Measurements from ENCODE around the gene DNAJC18. TPM values are rescaled to one million over a fixed set of nuclear protein-coding genes. Genes with fewer than 3 reads are reported as not detected.
"Not testable (repeated sequence)": the region's sequence is repeated elsewhere in the genome, so short reads cannot be mapped to it uniquely, and the experiment has no call there.

Gene DNAJC18
- total RNA-seq, 1 donor from 2014 or later, result 27.0 TPM

GRCh38 chr5:139388198-139388821, 51.0 kb downstream of the DNAJC18 start:
- DNase-seq (ENCODE audit: low spot score), result peak; percentile 60
- Mint-ChIP-seq H3K4me3 (ENCODE audit: unreplicated experiment) (no peak overlapping the region), H3K4me1 (ENCODE audit: low read depth) (peaks cover 16% of the 10 kb centered on the region), H3K27me3 (ENCODE audit: low read depth) (no peaks in the 10 kb centered on the region), H3K36me3 (ENCODE audit: low read depth) (peaks cover 1% of the 10 kb centered on the region), H3K27ac (ENCODE audit: unreplicated experiment) (no peak overlapping the region), H3K9me3 (ENCODE audit: low read depth) (no peaks in the 10 kb centered on the region)
- TF ChIP-seq CTCF (IDR thresholded peaks at IDR 0.05), result no peak

GRCh38 chr5:139387611-139388197, 51.6 kb downstream of the DNAJC18 start:
- H3K9me3 Mint-ChIP-seq (ENCODE audit: low read depth), result no peaks in the 10 kb centered on the region
- peak; percentile 59 for DNase-seq (ENCODE audit: low spot score)

GRCh38 chr5:139386956-139387355, 52.4 kb downstream of the DNAJC18 start:
- not testable (repeated sequence) for H3K9me3 Mint-ChIP-seq (ENCODE audit: low read depth); H3K4me3 Mint-ChIP-seq (ENCODE audit: unreplicated experiment); H3K36me3 Mint-ChIP-seq (ENCODE audit: low read depth); H3K27me3 Mint-ChIP-seq (ENCODE audit: low read depth); H3K27ac Mint-ChIP-seq (ENCODE audit: unreplicated experiment)
- peak; percentile 42 for DNase-seq (ENCODE audit: low spot score)
- peaks cover 10% of the 10 kb centered on the region for H3K4me1 Mint-ChIP-seq (ENCODE audit: low read depth)

More at GRCh38 chr5:139387611-139388197, 51.6 kb downstream of the DNAJC18 start:
- H3K36me3 Mint-ChIP-seq (ENCODE audit: low read depth), result peaks cover 1% of the 10 kb centered on the region
- no peak overlapping the region for H3K27ac Mint-ChIP-seq (ENCODE audit: unreplicated experiment)
- H3K27me3 Mint-ChIP-seq (ENCODE audit: low read depth), result no peaks in the 10 kb centered on the region
- no peak for TF ChIP-seq CTCF (IDR thresholded peaks at IDR 0.05)
- H3K4me3 Mint-ChIP-seq (ENCODE audit: unreplicated experiment), result no peak overlapping the region
- peaks cover 11% of the 10 kb centered on the region for H3K4me1 Mint-ChIP-seq (ENCODE audit: low read depth)

GRCh38 chr5:139386050-139386438, 53.3 kb downstream of the DNAJC18 start:
- Mint-ChIP-seq H3K36me3 (ENCODE audit: low read depth) (no peaks in the 10 kb centered on the region), H3K9me3 (ENCODE audit: low read depth) (no peaks in the 10 kb centered on the region), H3K4me3 (ENCODE audit: unreplicated experiment) (no peak overlapping the region), H3K27ac (ENCODE audit: unreplicated experiment) (no peak overlapping the region), H3K27me3 (ENCODE audit: low read depth) (no peaks in the 10 kb centered on the region), H3K4me1 (ENCODE audit: low read depth) (peaks cover 5% of the 10 kb centered on the region)
- DNase-seq (ENCODE audit: low spot score), result peak; percentile 22
- no peak for TF ChIP-seq CTCF (IDR thresholded peaks at IDR 0.05)

GRCh38 chr5:139385061-139386049, 54.0 kb downstream of the DNAJC18 start:
- H3K9me3 Mint-ChIP-seq (ENCODE audit: low read depth), result no peaks in the 10 kb centered on the region
- no peak for TF ChIP-seq CTCF (IDR thresholded peaks at IDR 0.05)
- no peak overlapping the region for H3K4me3 Mint-ChIP-seq (ENCODE audit: unreplicated experiment)
- H3K27me3 Mint-ChIP-seq (ENCODE audit: low read depth), result no peaks in the 10 kb centered on the region
- peaks cover 5% of the 10 kb centered on the region for H3K4me1 Mint-ChIP-seq (ENCODE audit: low read depth)
- no peak overlapping the region for H3K27ac Mint-ChIP-seq (ENCODE audit: unreplicated experiment)
- no peaks in the 10 kb centered on the region for H3K36me3 Mint-ChIP-seq (ENCODE audit: low read depth)
- peak; percentile 11 for DNase-seq (ENCODE audit: low spot score)

Data from chondrocyte (in vitro differentiated cells).